ENCODE results near the gene EVC2.
A peak's percentile ranks its signal among the peaks of the same experiment; 100 is the strongest.

Gene EVC2

DNA sequence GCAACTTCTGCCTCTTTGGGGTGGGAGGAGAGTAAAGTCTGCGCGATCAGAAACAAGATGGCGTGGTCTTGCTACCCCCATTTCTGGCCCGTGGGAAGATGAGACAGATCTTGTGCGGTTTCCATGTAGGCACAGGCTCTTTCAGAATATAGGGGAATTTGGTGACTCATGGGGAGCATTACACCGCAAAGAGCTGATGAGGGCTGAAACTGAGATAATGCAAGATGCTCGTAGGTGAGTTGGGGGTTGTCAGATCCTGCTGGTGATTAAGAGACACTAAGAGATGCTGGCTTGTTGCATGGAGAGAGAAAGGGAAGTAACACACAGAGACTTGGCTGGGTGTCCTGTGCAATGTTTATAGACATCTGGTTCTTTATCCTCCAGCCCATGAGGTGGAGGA lies 4.2 kb upstream of the EVC2 start:
- peaks cover 11% of the 10 kb centered on the region for H3K4me1 ChIP-seq (ENCODE audit: control insufficient read depth, insufficient read depth, low read length, poor library complexity, severe bottlenecking)
- no peaks in the 10 kb centered on the region for H3K36me3 ChIP-seq (ENCODE audit: control insufficient read depth, insufficient read depth, low read length)
- no peak overlapping the region for H3K4me3 ChIP-seq (ENCODE audit: extremely low read depth, insufficient read depth, low read length, poor library complexity, severe bottlenecking)
- no peak overlapping the region for H3K27ac ChIP-seq (ENCODE audit: low read depth, low read length, severe bottlenecking)
- WGBS, 2 experiments (ENCODE audit: insufficient coverage in 2 of 2): 93 to 96% methylated on average over 7 of the region's 7 CpGs
- peaks cover 10% of the 10 kb centered on the region for H3K9me3 ChIP-seq (ENCODE audit: control insufficient read depth, low read length)

DNA sequence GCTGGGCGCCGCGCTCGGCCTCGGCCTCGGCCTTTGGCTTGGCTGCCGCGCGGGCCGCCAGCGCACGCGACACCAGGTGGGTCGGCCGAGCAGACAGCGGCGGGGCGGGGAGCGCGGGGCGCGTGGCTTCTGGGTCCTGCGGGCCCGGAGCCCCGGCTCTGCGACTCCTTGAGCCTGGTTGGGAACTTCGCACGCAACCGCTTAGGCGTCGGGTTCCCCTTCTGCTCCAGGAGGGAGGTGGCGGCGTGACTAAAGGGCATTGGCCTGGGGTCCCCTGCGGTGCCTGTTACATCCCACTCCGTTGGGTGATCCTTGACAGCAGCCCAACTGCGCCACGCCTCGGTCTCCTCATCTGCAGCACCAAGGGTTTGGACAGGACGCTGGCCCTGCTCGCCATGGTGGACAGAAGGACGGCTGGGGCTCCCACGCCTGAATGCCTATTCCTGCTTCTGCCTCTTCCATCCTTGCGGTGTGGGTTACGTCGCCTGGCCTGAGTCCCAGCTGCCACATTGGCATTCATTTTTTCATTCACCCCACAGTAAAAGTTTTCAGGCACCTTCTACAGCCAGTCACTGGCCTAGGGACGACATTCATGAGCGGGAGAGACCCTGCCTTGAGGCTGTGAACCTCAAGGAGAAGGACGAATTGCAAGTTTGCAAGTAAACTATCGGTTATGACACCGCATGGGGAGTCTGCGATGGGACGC lies 3.3 kb upstream of the EVC2 start:
- no peak overlapping the region for H3K27ac ChIP-seq (ENCODE audit: low read depth, low read length, severe bottlenecking)
- peaks cover 10% of the 10 kb centered on the region for H3K9me3 ChIP-seq (ENCODE audit: control insufficient read depth, low read length)
- no peaks in the 10 kb centered on the region for H3K36me3 ChIP-seq (ENCODE audit: control insufficient read depth, insufficient read depth, low read length)
- H3K4me1 ChIP-seq (ENCODE audit: control insufficient read depth, insufficient read depth, low read length, poor library complexity, severe bottlenecking): peaks cover 11% of the 10 kb centered on the region
- peak overlapping the region; percentile 52 for H3K4me3 ChIP-seq (ENCODE audit: extremely low read depth, insufficient read depth, low read length, poor library complexity, severe bottlenecking)
- 15 to 16% methylated on average over 40 to 51 of the region's 52 CpGs for WGBS, 2 experiments (ENCODE audit: insufficient coverage in 2 of 2)

DNA sequence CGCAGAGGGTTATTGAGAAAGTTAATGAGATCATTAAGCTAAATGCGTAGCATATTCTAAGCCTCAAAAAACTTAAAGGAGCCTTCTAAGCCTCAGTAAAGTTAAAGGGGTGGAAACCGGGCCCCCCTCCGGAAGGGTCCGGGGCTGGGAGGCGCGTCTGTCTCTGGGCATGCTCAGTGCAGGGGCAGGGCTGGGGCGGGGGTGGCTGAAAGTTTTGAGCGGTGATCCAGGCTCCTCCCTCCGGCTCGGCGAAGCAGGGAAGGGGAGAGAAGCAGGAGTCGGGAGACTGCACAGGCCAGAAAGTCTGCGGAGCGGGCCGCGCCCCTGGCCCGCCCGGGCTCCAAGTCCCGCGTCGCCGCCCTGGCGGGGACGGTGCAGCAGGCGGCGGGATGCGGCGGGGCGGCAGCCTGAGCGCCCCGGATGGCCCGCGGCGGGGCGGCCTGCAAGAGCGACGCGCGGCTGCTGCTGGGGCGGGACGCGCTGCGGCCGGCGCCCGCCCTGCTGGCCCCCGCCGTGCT lies 2.7 kb upstream of the EVC2 start, which contains the start of gene EVC:
Gene EVC (plus strand): TSS at position 241 of the 518 bp plus-strand sequence. CDS start 180 bp downstream, at position 421.
- Histone ChIP-seq H3K27ac (ENCODE audit: low read depth, low read length, severe bottlenecking) (peak within 1 kb of the TSS; percentile 18), H3K36me3 (ENCODE audit: control insufficient read depth, insufficient read depth, low read length) (no peaks in the 10 kb centered on the region), H3K4me1 (ENCODE audit: control insufficient read depth, insufficient read depth, low read length, poor library complexity, severe bottlenecking) (peaks cover 11% of the 10 kb centered on the region), H3K4me3 (ENCODE audit: extremely low read depth, insufficient read depth, low read length, poor library complexity, severe bottlenecking) (peak within 1 kb of the TSS; percentile 52), H3K9me3 (ENCODE audit: control insufficient read depth, low read length) (peaks cover 10% of the 10 kb centered on the region)
- 0 to 2% methylated on average over 18 to 38 of the region's 49 CpGs for WGBS, 2 experiments (ENCODE audit: insufficient coverage in 2 of 2)

DNA sequence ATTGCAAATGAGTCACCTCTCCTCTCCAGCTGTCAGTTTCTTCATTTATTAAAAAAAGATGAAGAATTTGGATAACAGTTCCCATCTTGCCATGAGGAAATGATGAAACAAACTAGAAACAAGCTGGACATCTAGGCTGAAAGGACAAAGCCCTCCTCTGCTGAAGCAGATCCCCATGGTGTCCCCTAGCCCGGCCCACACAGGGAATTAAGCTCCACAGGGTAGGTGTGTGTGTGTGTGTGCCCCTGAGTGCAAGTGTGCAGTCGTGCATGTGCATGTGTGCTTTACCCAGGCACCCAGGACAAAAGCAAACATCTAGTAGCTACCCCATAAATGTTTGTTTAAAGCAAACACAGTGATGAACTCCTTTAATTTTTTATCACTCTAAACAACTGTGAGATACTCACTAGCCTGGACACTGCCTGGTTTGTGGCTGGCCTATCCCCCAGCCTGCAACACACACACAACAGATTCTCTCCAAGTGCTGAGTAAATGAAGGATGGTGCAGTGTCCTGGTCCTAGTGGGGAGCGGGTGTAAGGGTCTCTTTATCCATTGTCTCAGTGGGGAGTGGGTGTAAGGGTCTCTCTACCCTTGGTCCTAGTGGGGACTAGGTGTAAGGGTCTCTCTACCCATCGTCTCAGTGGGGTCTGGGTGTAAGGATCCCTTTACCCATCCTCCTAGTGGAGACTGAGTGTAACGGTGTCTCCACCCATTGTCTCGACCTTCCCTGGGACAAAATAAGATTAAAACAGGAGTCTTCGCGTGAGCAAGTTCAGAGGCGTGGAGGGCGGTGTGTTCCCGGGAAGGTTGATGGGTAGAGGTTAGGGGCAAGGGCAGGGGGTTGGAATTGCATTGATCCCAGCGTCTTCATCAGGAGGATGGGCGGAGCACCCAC lies 2.0 kb upstream of the EVC2 start:
- Histone ChIP-seq H3K36me3 (ENCODE audit: control insufficient read depth, insufficient read depth, low read length) (no peaks in the 10 kb centered on the region), H3K9me3 (ENCODE audit: control insufficient read depth, low read length) (peaks cover 10% of the 10 kb centered on the region), H3K27ac (ENCODE audit: low read depth, low read length, severe bottlenecking) (peak overlapping the region; percentile 18), H3K4me1 (ENCODE audit: control insufficient read depth, insufficient read depth, low read length, poor library complexity, severe bottlenecking) (peaks cover 11% of the 10 kb centered on the region), H3K4me3 (ENCODE audit: extremely low read depth, insufficient read depth, low read length, poor library complexity, severe bottlenecking) (peak overlapping the region; percentile 41)
- 24 to 28% methylated on average over 8 of the region's 13 CpGs for WGBS, 2 experiments (ENCODE audit: insufficient coverage in 2 of 2)

DNA sequence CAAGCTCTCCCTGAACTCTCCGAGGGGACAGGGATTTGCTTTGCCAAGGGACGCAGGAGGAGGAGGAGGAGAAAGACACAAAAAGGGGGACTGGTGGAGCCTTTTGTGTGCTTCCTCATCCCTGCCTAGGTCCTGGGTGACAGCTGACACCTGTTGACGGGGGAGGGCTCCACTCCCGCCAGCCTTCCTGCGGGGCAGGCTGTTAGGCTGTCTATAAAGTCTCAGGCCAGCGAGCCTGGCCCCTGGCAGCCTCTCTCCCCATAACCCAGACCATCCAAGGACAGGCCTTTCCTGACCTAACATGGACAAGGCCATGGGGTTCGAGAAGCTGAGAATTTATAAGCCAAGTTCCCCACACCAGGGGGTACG lies 832 bp upstream of the EVC2 start:
- WGBS, 2 experiments (ENCODE audit: insufficient coverage in 2 of 2): 81 to 82% methylated on average over 7 to 8 of the region's 8 CpGs
- H3K4me3 ChIP-seq (ENCODE audit: extremely low read depth, insufficient read depth, low read length, poor library complexity, severe bottlenecking): no peak overlapping the region
- no peak overlapping the region for H3K27ac ChIP-seq (ENCODE audit: low read depth, low read length, severe bottlenecking)

DNA sequence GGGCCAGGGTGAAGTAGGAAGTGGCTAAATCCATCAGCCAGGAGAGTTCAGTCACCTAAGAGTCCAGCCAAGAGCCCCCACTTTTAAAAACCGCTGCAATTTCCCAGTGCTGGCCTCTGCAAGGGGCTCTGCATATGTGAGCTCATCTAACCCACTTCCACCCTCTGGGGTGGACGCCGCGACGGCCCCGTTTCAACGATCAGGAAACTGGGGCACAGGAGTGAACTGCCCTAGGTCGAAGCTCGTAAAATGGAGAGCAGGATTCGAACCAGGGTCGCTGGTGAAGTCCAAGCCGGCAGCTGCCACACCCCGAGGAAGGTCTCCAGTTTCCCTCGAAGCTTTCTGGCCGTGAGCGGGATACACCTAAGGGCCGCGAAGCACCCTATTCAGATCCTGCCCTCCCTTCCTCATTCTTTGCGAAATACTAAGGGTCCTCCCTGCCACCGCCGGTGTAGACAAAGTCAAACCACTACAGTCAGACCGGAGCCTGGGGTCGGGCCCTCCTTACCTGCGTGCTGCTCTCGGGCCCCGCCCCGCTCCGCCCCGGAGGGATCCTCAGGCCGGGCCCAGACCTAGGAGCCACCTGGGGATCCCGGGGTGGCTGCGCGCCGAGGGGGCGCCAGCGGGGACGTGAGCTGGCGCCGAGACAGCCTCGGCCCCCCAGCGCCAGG lies 446 bp downstream of the EVC2 start:
- no peak overlapping the region for H3K27ac ChIP-seq (ENCODE audit: low read depth, low read length, severe bottlenecking)
- H3K9me3 ChIP-seq (ENCODE audit: control insufficient read depth, low read length): peaks cover 11% of the 10 kb centered on the region
- H3K36me3 ChIP-seq (ENCODE audit: control insufficient read depth, insufficient read depth, low read length): peaks cover 5% of the 10 kb centered on the region
- peaks cover 11% of the 10 kb centered on the region for H3K4me1 ChIP-seq (ENCODE audit: control insufficient read depth, insufficient read depth, low read length, poor library complexity, severe bottlenecking)
- H3K4me3 ChIP-seq (ENCODE audit: extremely low read depth, insufficient read depth, low read length, poor library complexity, severe bottlenecking): peak overlapping the region; percentile 53
- 10 to 21% methylated on average over 34 to 36 of the region's 41 CpGs for WGBS, 2 experiments (ENCODE audit: insufficient coverage in 2 of 2)

More for the DNA sequence above, 832 bp upstream of the EVC2 start:
- Histone ChIP-seq H3K4me1 (ENCODE audit: control insufficient read depth, insufficient read depth, low read length, poor library complexity, severe bottlenecking) (peaks cover 11% of the 10 kb centered on the region), H3K9me3 (ENCODE audit: control insufficient read depth, low read length) (peaks cover 5% of the 10 kb centered on the region), H3K36me3 (ENCODE audit: control insufficient read depth, insufficient read depth, low read length) (peaks cover 3% of the 10 kb centered on the region)

DNA sequence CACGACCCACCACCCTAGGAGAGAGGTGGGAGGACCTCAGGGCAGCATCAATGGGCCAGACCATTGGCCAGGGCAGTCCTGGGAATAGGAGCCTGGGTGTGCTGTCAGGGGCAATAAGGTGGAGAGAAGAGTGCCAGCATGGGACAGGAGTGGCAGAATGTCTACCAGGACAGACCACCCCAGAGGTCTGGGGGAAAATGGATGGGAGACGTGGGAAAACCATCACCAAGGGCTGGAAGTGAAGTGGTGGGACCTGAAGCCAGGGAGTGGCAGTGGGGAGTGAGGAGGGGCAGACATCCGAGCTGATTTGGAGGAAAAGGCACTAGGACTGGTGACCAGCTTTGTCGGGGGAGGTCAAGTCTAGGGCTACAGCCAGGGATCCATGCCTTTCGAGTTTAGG lies 993 bp downstream of the EVC2 start:
- Histone ChIP-seq H3K9me3 (ENCODE audit: control insufficient read depth, low read length) (peaks cover 11% of the 10 kb centered on the region), H3K27ac (ENCODE audit: low read depth, low read length, severe bottlenecking) (no peak overlapping the region), H3K36me3 (ENCODE audit: control insufficient read depth, insufficient read depth, low read length) (peaks cover 5% of the 10 kb centered on the region), H3K4me1 (ENCODE audit: control insufficient read depth, insufficient read depth, low read length, poor library complexity, severe bottlenecking) (peaks cover 11% of the 10 kb centered on the region), H3K4me3 (ENCODE audit: extremely low read depth, insufficient read depth, low read length, poor library complexity, severe bottlenecking) (peak overlapping the region; percentile 53)
- 59 to 71% methylated on average over 4 to 5 of the region's 5 CpGs for WGBS, 2 experiments (ENCODE audit: insufficient coverage in 2 of 2)

DNA sequence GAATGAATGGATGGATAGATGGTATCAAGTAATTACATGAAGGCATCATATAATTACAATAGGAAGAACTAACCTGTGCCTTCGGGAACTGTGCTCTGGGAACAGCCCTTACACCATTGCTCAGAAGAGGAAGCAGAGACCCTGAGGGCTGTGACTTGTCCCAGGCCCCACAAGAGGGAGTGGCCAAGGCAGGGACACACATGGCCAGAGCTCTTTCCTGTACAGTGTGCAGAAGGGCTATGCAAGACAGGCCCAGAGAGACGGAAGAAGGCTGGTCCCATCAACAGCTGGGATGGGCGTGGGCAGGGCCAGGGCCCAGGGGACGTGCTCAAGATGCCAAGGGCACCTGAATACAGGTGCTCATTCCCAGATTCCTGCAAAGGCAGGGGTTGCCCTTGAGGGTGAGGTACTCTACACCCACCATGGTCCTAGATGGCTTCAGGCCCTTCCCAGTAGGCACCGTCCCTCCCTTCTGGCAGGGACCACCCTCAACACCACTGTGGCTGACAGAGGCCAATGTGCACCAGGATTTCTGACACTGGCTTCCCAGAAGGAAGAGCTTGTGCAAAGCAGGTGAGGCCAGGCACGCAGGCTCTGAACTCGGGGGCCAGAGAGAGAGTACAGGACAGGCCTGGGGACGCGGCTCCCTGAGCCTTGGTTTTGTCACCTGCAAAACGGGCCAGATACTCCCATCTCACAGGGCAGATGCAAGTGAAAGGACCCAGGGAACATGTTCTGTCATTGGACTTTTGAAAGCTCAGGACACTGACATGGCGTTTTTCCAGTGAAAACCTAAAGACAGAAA lies 1.7 kb downstream of the EVC2 start:
- Histone ChIP-seq H3K9me3 (ENCODE audit: control insufficient read depth, low read length) (peaks cover 11% of the 10 kb centered on the region), H3K36me3 (ENCODE audit: control insufficient read depth, insufficient read depth, low read length) (peaks cover 5% of the 10 kb centered on the region), H3K4me3 (ENCODE audit: extremely low read depth, insufficient read depth, low read length, poor library complexity, severe bottlenecking) (no peak overlapping the region), H3K27ac (ENCODE audit: low read depth, low read length, severe bottlenecking) (no peak overlapping the region), H3K4me1 (ENCODE audit: control insufficient read depth, insufficient read depth, low read length, poor library complexity, severe bottlenecking) (peaks cover 11% of the 10 kb centered on the region)
- 86 to 92% methylated on average over 10 to 11 of the region's 11 CpGs for WGBS, 2 experiments (ENCODE audit: insufficient coverage in 2 of 2)

DNA sequence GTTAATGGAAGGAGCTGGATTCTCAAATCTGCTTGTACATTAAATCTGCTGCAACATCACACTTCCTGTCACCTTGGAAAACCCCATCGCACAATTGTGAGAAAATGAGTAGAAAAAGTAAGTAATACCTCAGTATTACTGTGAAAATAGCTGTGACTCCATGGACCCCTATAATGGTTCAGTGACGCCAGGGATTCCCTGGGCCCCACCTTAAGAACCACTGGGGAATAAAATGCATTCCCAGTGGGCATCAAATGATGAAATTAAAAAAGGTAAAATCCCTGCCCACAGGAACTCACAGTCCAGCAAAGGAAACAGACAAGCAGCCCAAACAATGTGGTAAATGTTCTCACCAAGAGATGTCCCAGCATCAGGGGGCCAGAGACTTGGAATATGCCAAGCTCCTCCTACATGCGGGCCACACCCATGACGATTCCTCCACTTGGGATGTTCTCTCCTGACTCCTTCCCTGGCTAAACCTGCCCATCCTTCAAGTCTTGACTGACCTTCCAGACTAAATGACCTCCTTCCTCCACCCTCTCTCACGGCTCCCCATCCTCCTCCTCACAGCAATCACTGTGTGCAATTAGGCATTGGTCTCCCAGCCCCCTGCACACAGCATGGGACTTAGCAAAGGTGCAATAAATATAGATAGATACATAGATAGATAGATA lies 2.6 kb downstream of the EVC2 start:
- H3K27ac ChIP-seq (ENCODE audit: low read depth, low read length, severe bottlenecking): no peak overlapping the region
- WGBS, 2 experiments (ENCODE audit: insufficient coverage in 2 of 2): 91% methylated on average over 4 of the region's 5 CpGs
- H3K4me3 ChIP-seq (ENCODE audit: extremely low read depth, insufficient read depth, low read length, poor library complexity, severe bottlenecking): no peak overlapping the region
- peaks cover 11% of the 10 kb centered on the region for H3K4me1 ChIP-seq (ENCODE audit: control insufficient read depth, insufficient read depth, low read length, poor library complexity, severe bottlenecking)
- peaks cover 11% of the 10 kb centered on the region for H3K9me3 ChIP-seq (ENCODE audit: control insufficient read depth, low read length)
- peaks cover 5% of the 10 kb centered on the region for H3K36me3 ChIP-seq (ENCODE audit: control insufficient read depth, insufficient read depth, low read length)

Measured in mesodermal cell (in vitro differentiated cells).